GM11168 (cell line): Measurements from ENCODE around the gene IGFBP7.

ENCODE experiments used
- in situ Hi-C: fragments of 300-500 bp; cut with MboI; formaldehyde crosslinking; loops from one replicate; pipeline ENCODE4 v1.12.0; 2022; ENCODE audit warnings: low sequenced_read_pairs; ENCODE audit not compliant: unreplicated experiment

IGFBP7 gene, protein sequence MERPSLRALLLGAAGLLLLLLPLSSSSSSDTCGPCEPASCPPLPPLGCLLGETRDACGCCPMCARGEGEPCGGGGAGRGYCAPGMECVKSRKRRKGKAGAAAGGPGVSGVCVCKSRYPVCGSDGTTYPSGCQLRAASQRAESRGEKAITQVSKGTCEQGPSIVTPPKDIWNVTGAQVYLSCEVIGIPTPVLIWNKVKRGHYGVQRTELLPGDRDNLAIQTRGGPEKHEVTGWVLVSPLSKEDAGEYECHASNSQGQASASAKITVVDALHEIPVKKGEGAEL

DNA sequence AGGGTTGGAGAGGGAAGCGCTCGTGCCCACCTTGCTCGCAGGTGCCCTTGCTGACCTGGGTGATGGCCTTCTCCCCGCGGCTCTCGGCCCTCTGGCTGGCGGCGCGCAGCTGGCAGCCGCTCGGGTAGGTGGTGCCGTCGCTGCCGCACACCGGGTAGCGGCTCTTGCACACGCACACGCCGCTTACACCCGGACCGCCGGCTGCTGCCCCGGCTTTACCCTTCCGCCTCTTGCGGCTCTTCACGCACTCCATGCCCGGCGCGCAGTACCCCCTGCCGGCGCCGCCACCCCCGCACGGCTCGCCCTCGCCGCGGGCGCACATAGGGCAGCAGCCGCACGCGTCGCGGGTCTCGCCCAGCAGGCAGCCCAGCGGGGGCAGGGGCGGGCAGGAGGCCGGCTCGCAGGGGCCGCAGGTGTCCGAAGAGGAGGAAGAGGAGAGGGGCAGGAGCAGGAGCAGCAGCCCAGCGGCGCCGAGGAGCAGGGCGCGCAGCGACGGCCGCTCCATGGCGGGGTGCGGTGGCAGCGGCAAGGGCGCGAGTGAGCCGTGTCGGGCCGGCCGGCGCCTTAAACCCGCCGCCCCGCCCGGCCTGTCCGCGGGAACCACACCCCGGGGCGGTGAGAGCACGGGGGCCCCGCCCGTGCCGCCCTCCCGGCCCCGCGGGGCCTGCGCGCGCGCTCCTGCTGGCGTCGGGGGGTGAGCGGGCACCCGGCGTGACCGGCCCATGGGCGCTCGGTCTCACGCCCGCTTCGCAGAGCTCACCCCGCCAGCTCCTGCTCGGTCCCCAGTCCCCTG lies at the start of gene IGFBP7:
TSS of gene IGFBP7 (minus strand) at position 539 of the 793 bp plus-strand sequence. CDS start at position 505, 34 bp downstream.
- in situ Hi-C loops: no loop called here

DNA sequence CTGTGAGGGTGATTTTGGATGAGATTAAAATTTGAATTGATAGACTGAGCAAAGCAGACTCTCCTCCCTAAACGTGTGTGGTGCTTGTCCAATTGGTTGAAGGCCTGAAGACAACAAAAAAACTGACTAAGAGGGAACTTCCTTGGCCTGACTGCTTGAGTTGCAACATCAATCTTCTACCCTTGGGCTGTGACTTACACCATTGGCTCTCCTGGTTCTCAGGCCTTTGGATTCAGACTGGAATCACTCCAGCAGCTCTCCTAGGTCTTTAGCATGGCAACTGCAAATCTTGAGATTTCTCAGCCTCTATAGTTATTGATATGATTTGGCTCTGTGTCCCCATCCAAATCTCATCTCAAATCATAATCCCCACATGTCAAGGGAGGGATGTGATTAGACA lies 49.7 kb upstream of the IGFBP7 start:
- in situ Hi-C loops: no loop called here

DNA sequence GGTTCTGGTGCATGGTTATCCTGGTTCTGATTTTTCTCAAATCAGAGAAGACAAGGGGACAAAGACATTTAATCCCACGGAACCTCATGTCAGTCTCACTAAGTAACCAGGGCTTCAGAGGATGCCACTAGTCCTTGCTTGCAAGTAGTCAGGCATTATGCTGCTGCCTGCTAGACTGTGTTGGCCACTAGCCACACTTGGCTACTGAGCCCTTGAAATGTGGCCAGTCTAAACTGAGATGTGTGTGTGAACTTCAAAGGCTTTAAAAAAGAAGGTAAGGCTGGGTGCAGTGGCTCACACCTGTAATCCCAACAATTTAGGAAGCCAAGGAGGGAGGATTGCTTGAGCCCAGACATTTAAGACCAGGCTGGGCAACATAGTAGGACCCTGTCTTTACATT lies 48.6 kb upstream of the IGFBP7 start:
- in situ Hi-C loops: no loop called here

DNA sequence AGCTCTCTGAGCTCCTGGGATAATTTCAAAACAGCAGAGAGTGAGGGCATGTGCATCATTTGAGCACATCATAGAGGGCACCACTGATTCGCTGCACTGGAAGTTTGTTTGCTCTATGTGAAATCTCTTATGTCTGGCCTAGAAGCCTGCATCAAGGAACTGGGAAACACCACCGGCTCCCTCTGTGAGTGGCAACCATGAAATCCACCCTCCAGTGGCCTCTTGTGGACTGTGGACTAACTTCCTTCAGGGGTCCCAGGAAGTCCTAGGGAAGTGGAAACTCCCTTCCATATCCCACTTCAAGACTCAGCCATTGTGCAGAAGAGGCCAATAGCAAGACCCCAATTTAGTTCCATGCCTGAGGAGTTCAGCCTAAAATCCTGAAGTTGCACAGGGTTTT lies 48.0 kb upstream of the IGFBP7 start:
- in situ Hi-C loops: no loop called here

DNA sequence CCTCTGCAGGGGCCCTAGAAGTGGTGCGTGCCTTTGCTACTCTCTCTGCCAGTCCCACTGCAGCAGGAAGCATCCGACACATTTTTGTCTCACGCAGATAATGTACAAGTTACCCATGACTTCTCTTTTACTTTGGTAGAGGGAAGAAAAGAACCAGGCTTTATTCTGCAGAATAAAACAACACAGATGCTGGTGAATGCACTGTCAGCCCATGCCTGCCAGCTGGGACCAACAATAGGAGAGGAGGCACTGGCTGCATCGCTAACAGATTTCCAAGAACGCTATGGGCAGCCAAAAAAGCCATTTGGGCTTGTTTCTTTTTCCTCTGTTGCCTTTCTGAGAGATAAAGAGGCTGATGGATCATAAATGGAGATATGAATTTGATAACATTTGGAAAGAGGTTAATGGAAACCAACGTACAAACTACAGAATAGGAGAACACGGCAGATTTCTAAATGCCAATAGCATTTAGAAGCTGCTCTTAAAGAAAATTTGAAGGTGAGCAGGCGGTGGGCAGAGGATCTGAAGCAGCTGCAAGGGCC lies 47.5 kb upstream of the IGFBP7 start:
- in situ Hi-C loops: no loop called here

DNA sequence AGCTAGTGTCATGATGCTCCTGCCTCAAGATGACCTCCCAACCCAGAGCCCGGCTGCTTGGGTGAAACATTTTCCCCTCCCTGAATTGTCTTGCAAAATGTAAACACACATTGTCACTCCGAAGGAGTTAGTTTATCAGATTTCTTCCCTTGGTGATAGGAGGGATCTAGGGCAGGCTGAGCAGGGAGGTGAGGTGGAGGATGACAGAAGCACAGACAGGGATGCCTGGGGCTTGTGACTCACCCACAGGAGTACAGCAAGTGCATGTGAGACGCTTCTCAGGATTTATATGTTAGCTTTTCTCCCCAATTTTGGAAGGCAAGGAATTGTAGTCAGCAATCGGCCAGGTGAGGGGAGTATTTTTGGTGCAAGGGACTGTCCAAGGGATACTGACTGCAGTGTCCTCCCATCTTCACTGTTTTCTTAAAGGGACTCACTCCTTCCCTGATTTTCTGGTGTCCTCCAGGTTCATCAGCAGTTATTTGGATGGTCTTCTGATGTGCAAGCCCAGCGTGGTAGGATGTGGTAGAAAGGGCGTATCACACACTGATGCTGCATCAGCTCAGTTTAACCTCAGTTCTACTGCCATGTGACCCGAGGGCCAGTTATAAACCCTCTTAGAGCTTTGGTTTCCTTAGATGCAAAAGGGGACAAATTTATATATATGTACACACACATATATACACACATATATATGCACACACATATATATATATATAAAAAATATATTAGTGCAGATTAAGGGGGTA lies 46.2 kb upstream of the IGFBP7 start:
- in situ Hi-C loops: no loop called here

DNA sequence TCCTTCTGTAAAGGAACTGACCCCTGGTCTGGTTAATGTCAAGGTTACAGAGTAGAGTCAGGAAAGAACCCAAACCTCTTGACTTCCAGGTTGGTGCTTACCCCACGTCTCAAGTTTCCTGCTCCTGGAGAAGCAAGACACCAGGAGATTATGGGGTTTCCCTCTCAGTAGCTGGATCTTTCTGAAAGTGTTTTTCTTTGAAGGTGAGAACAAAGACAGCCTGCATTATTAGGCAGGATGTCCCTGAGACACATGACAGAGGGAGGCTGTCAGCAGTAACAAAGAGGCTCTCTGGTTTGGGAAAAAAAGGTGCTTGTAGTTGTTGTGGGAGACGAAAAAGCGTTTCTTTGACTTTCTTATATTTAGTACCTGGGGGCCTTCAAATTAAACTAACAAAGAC lies 44.7 kb upstream of the IGFBP7 start:
- in situ Hi-C loops: no loop called here

DNA sequence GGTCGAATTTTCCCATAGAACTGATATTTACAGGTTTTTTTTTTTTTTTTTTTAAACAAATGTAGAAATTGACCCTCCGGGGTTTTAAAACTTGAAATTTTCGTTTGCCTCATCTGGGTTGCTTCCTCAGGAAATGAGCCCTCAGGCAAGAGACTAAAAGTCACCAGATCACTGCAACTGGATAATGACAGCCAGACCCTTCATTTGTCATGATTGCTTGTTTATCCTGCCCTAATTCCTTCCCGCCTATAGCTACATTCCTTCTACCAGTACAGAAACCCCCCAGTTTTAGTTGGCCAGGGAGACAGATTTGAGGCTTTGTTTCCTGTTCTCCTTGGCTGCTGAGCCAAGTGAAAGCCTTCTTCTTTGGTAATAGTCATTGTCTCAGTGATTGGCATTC lies 44.0 kb upstream of the IGFBP7 start:
- in situ Hi-C loops: no loop called here

DNA sequence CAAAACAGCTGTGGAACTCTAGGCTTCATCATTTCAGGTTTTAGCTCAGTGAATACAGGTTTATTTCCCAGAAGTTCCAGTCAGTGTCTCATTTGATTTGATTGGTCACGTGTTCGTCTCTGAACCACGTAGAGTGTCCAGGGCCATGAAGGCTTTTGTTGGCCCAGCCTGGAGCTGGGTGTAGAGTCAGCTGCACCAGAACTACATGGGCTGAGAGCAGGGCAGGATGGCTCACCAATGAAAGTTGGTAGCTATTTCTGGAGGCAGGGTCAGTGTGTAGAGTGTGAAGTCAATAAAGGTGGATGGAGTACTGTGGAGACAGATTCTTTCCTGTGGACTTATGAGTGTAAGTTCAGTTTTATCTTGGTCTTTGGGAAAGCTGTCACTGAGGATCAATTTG lies 43.0 kb upstream of the IGFBP7 start:
- in situ Hi-C loops: no loop called here

DNA sequence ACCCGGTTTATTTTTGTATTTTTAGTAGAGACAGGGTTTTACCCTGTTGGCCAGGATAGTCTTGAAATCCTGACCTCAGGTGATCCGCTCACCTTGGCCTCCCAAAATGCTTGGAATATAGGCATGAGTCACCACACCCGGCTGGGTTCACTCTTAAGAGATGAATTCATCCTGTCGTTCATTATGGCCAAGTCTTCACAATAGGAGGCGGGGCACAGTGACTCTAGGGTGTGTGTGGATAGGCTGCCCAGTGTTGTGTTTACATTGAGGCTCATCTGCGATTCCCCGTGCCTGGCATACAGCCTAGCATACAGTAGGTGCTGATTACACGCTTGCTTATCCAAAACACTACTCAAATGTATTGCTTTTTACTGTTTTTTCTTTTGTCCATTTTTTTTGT lies 41.3 kb upstream of the IGFBP7 start:
- in situ Hi-C loops: no loop called here

DNA sequence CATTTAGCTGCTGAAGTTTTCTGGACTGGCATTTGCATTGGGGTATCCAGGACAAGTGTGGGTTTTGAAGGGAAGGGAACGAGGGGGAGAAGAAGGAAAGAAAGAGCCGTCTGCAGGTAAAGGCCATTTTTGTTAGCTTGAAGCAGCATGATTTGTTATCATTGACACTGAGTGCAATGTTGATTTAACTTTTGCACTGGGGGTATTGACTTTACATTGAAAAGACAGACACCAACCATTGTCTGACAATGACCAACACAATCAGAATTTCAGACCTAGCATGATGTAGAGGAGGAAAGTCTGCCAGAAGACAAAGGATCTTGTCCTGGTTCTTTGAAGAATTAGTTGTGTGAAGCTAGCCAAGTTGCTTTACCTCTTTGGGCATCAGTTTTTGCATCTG lies 39.6 kb upstream of the IGFBP7 start:
- in situ Hi-C loops: no loop called here

DNA sequence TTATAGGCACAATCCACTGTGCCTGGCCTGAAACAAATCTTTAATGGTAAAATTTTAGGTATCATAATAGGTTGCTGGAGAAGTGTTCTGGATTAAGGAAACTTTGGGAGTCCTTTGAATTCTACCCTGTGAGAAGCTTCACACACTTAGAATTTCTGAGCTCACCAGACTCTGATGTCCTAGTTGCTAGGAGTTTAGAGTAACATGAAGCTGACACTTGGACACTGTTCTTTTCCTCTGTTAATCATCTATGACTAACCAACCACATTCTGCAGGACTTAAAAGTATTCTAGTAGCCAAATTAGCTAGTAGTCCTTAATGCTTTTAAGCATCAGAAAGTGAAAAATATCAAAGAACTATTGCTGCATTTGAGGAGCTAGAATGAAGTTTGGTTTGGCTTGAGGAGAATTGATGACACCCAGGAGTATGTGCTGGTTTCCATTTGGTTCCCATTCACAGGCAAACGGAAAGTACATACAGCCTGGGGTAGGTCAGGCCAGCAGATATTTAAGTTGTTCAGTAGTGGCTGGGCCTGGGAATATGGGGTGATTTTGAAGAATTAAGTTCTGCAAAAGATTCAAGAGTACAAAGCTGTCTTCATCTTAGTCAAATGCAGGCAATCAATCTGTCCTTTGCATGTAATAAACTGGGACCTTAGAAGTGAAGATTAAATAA lies 38.8 kb upstream of the IGFBP7 start:
- in situ Hi-C loops: no loop called here

DNA sequence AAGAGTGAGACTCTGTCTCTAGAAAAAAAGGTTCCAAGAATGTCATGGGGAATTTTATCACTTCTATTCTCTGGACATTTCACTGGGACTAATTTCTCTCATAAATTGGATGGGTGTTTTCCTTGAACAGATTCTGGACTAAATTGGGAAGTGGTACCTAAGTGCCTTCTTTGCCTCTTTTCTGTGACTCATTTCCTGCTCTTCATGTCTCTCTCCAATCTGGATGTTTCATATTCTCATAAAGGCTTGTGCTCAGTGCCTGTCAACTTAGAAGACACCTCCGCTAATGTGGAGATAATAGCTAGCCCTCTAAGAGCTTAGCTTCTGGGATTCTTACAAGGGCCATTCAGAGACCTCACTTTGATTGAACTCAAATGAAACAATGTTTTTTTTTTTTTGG lies 38.0 kb upstream of the IGFBP7 start:
- in situ Hi-C loops: no loop called here

DNA sequence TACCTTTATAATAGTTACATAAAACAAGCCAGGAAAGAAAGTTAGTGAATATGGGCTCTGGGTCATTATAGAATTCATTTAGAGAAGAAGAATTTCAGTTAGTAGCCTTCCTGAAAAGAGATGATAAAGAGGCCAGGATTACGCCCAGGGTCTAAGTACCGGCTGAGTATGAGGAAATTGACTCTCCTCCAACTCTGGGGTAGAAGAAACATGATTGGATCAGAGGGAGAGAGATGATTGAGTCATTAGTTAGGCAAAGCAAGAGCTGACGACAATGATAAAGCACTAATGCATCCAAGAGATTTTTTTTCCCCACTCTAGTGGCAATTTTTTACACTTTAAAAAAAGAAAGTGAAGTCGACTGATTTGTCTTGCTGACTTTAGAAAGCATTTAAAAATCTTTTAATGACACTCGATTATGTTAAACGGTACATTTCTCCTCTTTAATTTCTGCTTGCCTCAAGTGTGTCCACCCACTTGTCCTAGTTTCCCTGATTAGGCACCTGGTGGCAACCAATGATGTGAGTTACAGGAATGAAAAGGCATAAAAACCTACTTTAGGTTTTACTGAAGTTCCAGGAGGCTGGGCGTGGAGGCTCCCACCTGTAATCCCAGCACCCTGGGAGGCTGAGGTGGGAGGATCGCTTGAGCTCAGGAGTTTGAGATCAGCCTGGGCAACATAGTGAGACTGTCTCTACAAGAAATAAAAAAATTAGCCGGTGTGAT lies 37.3 kb upstream of the IGFBP7 start:
- in situ Hi-C loops: no loop called here

DNA sequence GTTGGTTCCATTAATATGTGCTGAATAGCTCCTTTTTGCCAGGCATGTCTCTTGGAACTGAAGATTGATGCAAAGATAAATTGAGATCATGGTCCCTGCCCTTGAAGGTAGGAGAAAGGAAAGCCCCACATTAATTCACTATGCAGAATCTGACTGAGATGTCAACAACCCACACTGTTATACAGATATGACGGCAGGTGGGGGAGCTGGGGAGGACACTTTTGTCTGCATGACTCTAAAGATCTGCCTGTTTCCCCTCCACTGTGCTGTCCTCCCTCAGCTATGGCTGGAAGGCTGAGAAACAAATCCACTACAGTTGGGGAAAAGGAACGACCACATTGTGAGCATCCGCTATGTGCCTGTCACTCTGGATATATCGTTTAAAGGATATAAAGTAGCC lies 36.3 kb upstream of the IGFBP7 start:
- in situ Hi-C loops: no loop called here

DNA sequence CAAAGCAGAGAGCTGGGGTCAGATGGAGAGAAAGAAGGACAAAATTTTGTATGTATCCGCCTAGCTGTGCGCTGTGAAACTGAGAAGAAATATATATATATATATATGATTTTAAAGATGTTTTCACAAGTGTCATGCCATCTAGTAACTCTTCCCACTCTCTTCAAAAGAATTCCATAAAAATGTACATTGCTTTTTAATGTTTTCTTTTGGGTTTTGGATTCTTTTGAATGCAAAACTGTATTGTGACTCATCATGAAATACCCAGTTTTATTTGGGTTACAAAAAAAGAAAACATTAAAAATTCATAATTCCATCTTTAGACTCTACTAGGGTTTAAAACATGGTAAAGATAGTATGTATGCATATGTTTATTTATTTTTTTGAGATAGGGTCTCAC lies 34.3 kb upstream of the IGFBP7 start:
- in situ Hi-C loops: no loop called here

DNA sequence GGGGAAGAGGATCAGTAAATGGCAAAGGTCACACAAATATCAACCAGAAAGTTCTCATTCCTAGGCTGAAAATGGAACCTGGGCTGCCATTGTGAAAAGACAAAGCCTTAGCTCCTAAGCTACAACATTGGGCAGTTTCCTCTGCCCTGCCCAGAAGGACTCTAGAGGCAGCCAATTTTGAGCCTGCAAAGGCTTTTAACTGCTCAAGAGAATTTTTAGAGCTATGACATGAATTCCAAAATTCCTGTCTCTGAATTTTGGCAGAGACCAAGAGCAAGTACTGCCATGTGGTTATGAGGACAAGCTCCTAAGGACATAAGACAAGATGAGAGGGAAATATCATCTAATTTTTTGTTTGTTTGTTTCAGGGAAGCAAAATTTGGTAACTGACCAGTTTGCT lies 29.6 kb upstream of the IGFBP7 start:
- in situ Hi-C loops: no loop called here

DNA sequence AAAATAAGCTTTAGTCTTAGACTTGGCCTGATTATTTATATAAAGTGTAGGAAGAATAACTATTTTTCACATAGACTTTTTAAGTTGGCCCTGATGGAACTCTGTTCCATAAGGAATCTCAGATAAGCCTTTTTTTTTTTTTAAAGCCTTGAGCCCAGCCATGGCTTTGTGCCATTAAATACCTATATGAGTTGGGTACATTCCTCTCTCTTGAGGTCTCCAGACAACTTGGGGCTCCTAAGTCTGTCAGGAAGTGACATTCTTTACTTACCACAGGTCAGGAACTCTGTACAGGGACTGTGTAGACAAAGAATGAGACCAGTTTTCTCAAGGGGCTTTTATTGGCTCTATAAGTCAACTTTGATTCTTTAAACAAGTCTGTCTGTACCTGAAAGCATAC lies 27.1 kb upstream of the IGFBP7 start:
- in situ Hi-C loops: no loop called here

DNA sequence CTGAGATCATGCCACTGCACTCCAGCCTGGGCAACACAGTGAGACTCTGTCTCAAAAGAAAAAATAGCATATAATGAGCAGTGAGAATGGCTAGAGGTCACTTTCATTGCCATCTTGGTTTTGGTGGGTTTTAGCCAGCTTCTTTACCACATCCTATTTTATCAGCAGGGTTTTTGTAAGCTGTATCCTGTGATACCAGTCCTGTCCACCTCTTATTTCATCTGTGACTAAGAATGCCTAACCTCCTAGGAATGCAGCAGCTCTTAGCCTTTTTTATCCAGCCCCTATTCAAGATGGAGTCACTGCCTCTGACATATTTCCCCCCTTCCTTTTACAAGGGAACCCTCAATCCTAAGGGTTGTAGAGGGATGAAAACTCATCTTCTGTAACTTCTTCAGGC lies 26.1 kb upstream of the IGFBP7 start:
- in situ Hi-C loops: no loop called here

DNA sequence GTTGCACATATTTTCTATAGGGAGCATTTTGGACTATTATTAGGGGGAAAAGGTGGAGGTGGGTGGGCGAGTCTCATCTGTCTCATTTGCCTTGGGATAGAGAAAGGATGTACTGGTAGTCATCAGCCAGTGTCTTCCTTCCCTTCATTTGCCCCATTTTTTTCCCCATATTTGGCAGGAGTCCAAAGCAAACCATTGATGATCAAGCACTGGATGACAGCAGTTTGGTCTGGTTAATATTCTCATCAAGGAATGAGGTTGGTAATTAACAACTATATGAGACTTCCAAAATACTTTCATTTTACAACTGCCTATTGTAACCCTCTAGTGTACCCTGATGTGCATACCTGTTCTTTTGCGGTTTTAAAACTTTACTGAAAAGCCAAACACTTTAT lies 22.6 kb upstream of the IGFBP7 start:
- in situ Hi-C loops: no loop called here
